Kidney epithelial cell (primary cell): Measurements from ENCODE around the gene FAM240A. TPM values are rescaled to one million over a fixed set of nuclear protein-coding genes. Genes with fewer than 3 reads are reported as not detected.

Experiments used
- DNase-seq: peaks from one replicate; pipeline ENCODE4 v3.0.0-alpha.2; 2010; ENCODE audit warnings: low read depth
- H3K27me3 ChIP-seq: 2 replicates; pipeline ENCODE4 v1.6.0; 2011; ENCODE audit warnings: low read length; ENCODE audit not compliant: control insufficient read depth, insufficient read depth
- H3K36me3 ChIP-seq: 2 replicates; pipeline ENCODE4 v1.5.1; 2011; ENCODE audit warnings: low read length; ENCODE audit not compliant: control insufficient read depth, insufficient read depth
- H3K4me3 ChIP-seq: 2 replicates; pipeline ENCODE4 v1.5.1; 2011; ENCODE audit warnings: low read depth, mild to moderate bottlenecking, control low read depth, low read length
- CTCF ChIP-seq: IDR thresholded peaks from 2 replicates; pipeline ENCODE4 v1.5.1; 2011; ENCODE audit warnings: mild to moderate bottlenecking, moderate library complexity, low read length, control low read depth, inconsistent platforms; ENCODE audit not compliant: insufficient read depth, poor library complexity, severe bottlenecking
- total RNA-seq: library from RNA; depleted of rRNA; stranded (reverse); fragments of >200 nt; gene quantifications from 2 replicates; pipeline ENCODE4 v1.2.3, GENCODE V29; 2015

FAM240A gene
- total RNA-seq, 1 donor from 2014 or later, result not detected

DNA sequence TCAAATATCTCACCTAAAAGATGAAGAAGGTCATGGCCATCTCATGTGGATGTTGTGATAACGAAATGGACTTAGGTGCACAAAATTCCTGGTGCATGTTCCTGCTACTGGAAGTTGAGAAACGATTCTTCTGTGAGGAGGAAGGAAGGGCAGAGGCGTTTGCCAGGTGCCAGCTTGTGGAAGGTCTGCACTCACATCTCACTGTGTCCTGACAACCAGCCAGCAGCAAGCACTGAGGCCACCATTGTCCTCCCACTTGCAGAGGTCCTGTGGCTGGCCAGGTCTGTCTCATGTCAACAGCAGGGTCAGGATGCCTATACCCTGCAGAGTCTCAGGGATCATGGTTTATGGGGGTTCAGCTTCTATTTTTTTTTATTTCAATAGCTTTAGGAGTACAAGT lies 3.7 kb downstream of the FAM240A start:
- Histone ChIP-seq H3K36me3 (no peaks in the 10 kb centered on the region), H3K4me3 (no peak overlapping the region), H3K27me3 (peaks cover 3% of the 10 kb centered on the region)
- no peak for DNase-seq
- no peak for TF ChIP-seq CTCF

DNA sequence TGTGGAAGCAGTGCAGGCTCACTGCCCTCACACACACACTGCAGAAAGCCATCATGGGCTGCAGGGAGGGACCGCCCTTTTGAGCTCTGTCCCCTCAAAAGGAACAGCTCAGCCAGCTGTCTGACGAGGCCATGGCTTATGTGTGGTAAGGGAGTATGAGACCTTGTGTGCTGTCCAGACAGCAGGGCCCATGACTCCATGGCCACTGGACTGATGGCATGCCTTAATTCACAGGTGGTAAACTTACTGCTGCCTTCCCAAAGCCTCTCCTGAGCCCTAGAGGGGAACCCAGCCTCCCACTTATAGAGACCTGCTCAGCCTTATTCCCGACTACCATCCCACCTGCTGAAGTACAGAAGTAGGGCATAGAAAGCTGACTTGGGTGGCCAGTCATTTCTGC lies 5.6 kb downstream of the FAM240A start:
- DNase-seq, result no peak
- H3K27me3 ChIP-seq, result peaks cover 3% of the 10 kb centered on the region
- H3K4me3 ChIP-seq, result no peak overlapping the region
- no peaks in the 10 kb centered on the region for H3K36me3 ChIP-seq
- TF ChIP-seq CTCF, result no peak

DNA sequence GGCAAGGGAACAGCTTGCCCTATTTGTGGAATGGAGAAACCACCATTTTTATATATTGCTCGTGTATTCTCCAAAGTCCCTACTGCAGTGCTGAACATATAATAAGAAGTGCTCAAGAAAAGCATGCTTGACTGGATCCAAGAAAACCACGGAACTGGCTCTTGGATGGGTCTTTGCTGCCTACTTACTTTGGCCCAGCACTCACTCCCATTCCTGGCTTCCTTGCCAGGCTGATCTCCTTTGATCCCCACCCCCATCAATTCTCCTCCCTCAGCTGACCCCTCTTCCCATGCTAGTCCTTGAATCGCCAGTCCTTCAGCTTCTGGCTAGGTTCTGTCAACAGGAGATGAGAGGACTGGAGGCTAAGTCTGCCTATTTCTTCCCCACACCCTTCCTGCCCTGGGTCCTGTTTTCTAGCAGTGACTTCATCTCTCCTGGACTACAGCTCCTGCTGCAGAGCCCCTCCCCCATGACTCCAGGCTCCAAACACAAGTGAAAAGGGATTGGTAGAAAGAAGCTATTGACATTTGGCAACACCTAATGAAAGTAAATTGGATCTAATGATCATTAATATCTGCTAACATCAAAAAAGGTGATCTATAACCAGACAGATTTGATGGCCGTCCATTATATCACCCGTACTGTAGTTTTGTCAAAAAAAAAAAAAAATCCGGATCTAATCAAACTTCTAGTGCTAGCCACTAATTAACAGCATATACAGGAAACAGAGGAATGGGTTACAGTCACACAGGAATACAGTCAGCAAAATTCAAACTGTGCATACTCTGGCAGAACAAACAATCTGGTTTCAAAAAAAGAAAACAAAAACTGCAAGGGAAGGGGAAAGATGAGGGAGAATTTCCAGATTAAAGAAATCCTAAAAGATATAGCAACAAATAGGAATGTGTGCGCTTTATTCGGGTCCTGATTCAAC lies 7.8 kb downstream of the FAM240A start:
- no peak for TF ChIP-seq CTCF
- no peak for DNase-seq
- Histone ChIP-seq H3K36me3 (no peaks in the 10 kb centered on the region), H3K4me3 (no peak overlapping the region), H3K27me3 (peaks cover 2% of the 10 kb centered on the region)

GRCh38 chr3:46624533-46624932 lies 12.2 kb downstream of the FAM240A start:
- TF ChIP-seq CTCF, result no peak
- Histone ChIP-seq H3K27me3 (no peaks in the 10 kb centered on the region), H3K4me3 (no peak overlapping the region), H3K36me3 (no peaks in the 10 kb centered on the region)
- DNase-seq, result no peak

- Histone ChIP-seq H3K4me3 (no peak overlapping the region), H3K36me3 (no peaks in the 10 kb centered on the region)
- DNase-seq, result no peak
These were observed 12.7 kb downstream of the FAM240A start for GRCh38 chr3:46624975-46625490.

More at GRCh38 chr3:46624975-46625490, 12.7 kb downstream of the FAM240A start:
- no peak for TF ChIP-seq CTCF
- H3K27me3 ChIP-seq, result no peaks in the 10 kb centered on the region
